K562 (cell line): ENCODE measurements around the gene NPB. TPM values are rescaled to one million over a fixed set of nuclear protein-coding genes. Genes with fewer than 3 reads are reported as not detected.

Source experiments
- ATF6 ChIP-seq: sonication (generic); formaldehyde crosslinking; IDR thresholded peaks from 2 replicates; pipeline ENCODE4 v1.4.0; 2020; ENCODE audit warnings: mild to moderate bottlenecking, missing genetic modification reagents
- BCL6 ChIP-seq: fragments of 250-450 bp; sonication (Bioruptor Pico); IDR thresholded peaks from 2 replicates; pipeline ENCODE4 v1.4.0; 2020
- BCOR ChIP-seq: fragments of 450-650 bp; IDR thresholded peaks from 2 replicates; pipeline ENCODE4 v1.6.1; 2016
- CXXC5 ChIP-seq: fragments of 250-450 bp; sonication (Bioruptor Pico); IDR thresholded peaks from 2 replicates; pipeline ENCODE4 v1.8.0; 2022; ENCODE audit warnings: inconsistent platforms, mild to moderate bottlenecking, moderate library complexity
- ELK1 ChIP-seq: sonication (generic); formaldehyde crosslinking; IDR thresholded peaks from 2 replicates; pipeline ENCODE4 v1.8.1; 2022; ENCODE audit warnings: missing genetic modification reagents
- JUNB ChIP-seq: fragments of 450-650 bp; formaldehyde crosslinking; conservative IDR thresholded peaks from 2 replicates; pipeline ENCODE4 v1.4.0; 2020; ENCODE audit warnings: mild to moderate bottlenecking
- L3MBTL2 ChIP-seq: fragments of 450-650 bp; IDR thresholded peaks from 2 replicates; pipeline ENCODE4 v1.6.1; 2016; ENCODE audit warnings: mild to moderate bottlenecking, moderate library complexity
- MITF ChIP-seq: IDR thresholded peaks from 2 replicates; pipeline ENCODE4 v1.6.1; 2014; ENCODE audit warnings: antibody characterized with exemption
- MYBL2 ChIP-seq, 2 experiments: fragments of 450-650 bp in 1 of 2; sonication (generic) in 1 of 2; formaldehyde crosslinking in 1 of 2; IDR thresholded peaks; 2 replicates each; pipeline versions ENCODE4 v1.6.1 to v1.8.1; 2017 to 2022; ENCODE audit warnings: borderline replicate concordance in 1 of 2, inconsistent platforms in 1 of 2, low read depth in 1 of 2, mild to moderate bottlenecking in 1 of 2, missing genetic modification reagents in 1 of 2, moderate library complexity in 1 of 2
- POLR2H ChIP-seq: IDR thresholded peaks from 2 replicates; pipeline ENCODE4 v1.6.1; 2016; ENCODE audit warnings: missing genetic modification characterization, low read depth, mild to moderate bottlenecking, control low read depth, missing compliant biosample characterization, moderate library complexity
- SRSF9 ChIP-seq: fragments of 200-400 bp; formaldehyde crosslinking; IDR thresholded peaks from 2 replicates; pipeline ENCODE4 v1.6.1; 2017; ENCODE audit warnings: low read depth, low read length, borderline replicate concordance
- STAG1 ChIP-seq: sonication (generic); formaldehyde crosslinking; IDR thresholded peaks from 2 replicates; pipeline ENCODE4 v1.5.0; 2020; ENCODE audit warnings: missing genetic modification reagents, borderline replicate concordance
- TAF9B ChIP-seq: fragments of 450-650 bp; IDR thresholded peaks from 2 replicates; pipeline ENCODE4 v1.6.1; 2018; ENCODE audit warnings: mild to moderate bottlenecking; ENCODE audit not compliant: partially characterized antibody
- ZBTB43 ChIP-seq: sonication (generic); formaldehyde crosslinking; IDR thresholded peaks from 2 replicates; pipeline ENCODE4 v1.8.0; 2023; ENCODE audit warnings: mild to moderate bottlenecking, missing genetic modification reagents
- ZBTB9 ChIP-seq: fragments of 450-650 bp; formaldehyde crosslinking; IDR thresholded peaks from 2 replicates; pipeline ENCODE4 v1.4.0; 2020; ENCODE audit warnings: mild to moderate bottlenecking, moderate library complexity
- ZNF518B ChIP-seq: fragments of 250-450 bp; sonication (Bioruptor Pico); IDR thresholded peaks from 2 replicates; pipeline ENCODE4 v1.5.0; 2021; ENCODE audit warnings: mild to moderate bottlenecking, moderate library complexity
- polyA plus RNA-seq, 8 experiments: library from polyadenylated mRNA; depleted of rRNA in 4 of 8; stranded (reverse) in 5 of 8; unstranded in 3 of 8; fragments of >200 nt; fragmentation: Nextera tagmentation in 2 of 8; fragmentation: Illumina TruSeq in 1 of 8; extraction: Ambion mirVana in 2 of 8; extraction: Trizol in 1 of 8; gene quantifications; 2 replicates each; pipeline versions ENCODE4 v1.2.1 to v1.2.3, GENCODE V29; 2011 to 2014; ENCODE audit warnings: inconsistent platforms in 1 of 8, missing spikeins in 1 of 8
- total RNA-seq, 7 experiments: library from RNA; depleted of rRNA in 6 of 7; stranded (reverse); fragments of >200 nt in 6 of 7; fragmentation: Illumina TruSeq in 2 of 7; extraction: Trizol in 2 of 7; gene quantifications; 2 replicates each; pipeline versions ENCODE4 v1.2.1 to v1.2.3, GENCODE V29; 2011 to 2021; ENCODE audit warnings: low replicate concordance in 1 of 7

Gene NPB
- total and polyA plus RNA-seq, 9 of the 15 experiments (the other 6 are each of a cell fraction or from before 2014, with no cell fraction given): 0.03 to 0.61 (median 0.14) TPM; not detected in 2

GRCh38 chr17:81902023-81902652, at the start of gene NPB (continued):
- TF ChIP-seq ATF6 (CRISPR knock-in tag): no peak
- TF ChIP-seq JUNB (CRISPR knock-in tag): no peak
- no peak for TF ChIP-seq ELK1 (CRISPR knock-in tag)
- TF ChIP-seq ZBTB9 (CRISPR knock-in tag): no peak
- TF ChIP-seq STAG1: no peak
- TF ChIP-seq BCL6: no peak
- peak; percentile 37 for TF ChIP-seq POLR2H
- no peak for TF ChIP-seq MYBL2 (IDR thresholded peaks at IDR 0.05; ENCODE audit: low read depth)
- TF ChIP-seq MYBL2 (CRISPR knock-in tag; IDR thresholded peaks at IDR 0.05; ENCODE audit: borderline replicate concordance): no peak
- TF ChIP-seq TAF9B: no peak
- TF ChIP-seq ZBTB43: no peak
- peak; percentile 75 for TF ChIP-seq CXXC5 (CRISPR knock-in tag)
- TF ChIP-seq SRSF9: no peak
- TF ChIP-seq BCOR: no peak
- no peak for TF ChIP-seq MITF
- no peak for TF ChIP-seq ZNF518B
- 0 out of 2 replicates have a peak, but pooled peaks have one; percentile 35 for TF ChIP-seq L3MBTL2
